ENCODE measurements around the gene CEP112.

DNA sequence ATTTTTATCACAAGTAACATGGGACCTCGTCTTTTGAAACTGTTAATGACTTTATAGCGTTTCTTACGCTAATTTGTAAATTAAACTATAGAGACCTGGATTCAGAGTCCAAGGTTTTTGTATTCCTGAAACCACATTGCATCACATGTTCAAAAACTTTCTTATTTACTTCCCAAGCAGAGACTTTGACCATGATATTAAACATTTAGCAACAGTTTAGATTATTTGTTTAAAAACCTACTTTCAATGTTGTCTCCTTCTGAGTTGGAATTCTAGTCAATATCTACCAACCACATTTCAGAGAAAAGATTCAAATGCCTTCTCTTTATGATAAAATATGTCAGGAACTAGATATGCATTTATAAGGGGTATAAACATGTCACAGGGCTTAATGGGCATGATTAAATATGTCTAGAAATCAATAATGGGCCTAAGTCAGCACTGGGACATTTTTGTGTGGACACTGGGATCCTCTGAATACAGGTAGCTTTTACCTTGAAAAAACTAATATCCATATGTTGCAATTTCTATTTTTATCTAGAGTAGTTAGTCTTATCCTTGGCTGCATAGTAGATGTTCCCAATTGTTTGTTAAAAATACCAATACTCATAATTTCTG lies 43.6 kb upstream of the CEP112 start:
- TF ChIP-seq CTCF (IDR thresholded peaks at IDR 0.05; ENCODE audit: poor library complexity, severe bottlenecking), result no peak
- TF ChIP-seq EP300 (conservative IDR thresholded peaks at IDR 0.05; ENCODE audit: poor library complexity, severe bottlenecking), result no peak
- no peak for TF ChIP-seq SMC3 (conservative IDR thresholded peaks at IDR 0.05; ENCODE audit: poor library complexity)
- TF ChIP-seq MXI1 (conservative IDR thresholded peaks at IDR 0.05; ENCODE audit: poor library complexity, severe bottlenecking), result no peak
- TF ChIP-seq EZH2 (IDR thresholded peaks at IDR 0.05; ENCODE audit: borderline replicate concordance, insufficient read depth, low read length, poor library complexity, severe bottlenecking), result no peak

Measured in neural cell (in vitro differentiated cells).